Fibroblast of lung (primary cell): ENCODE measurements around the gene TXNDC11.

Experiments
- CTCF ChIP-seq, 2 donors: IDR thresholded peaks in 1 of 2; conservative IDR thresholded peaks in 1 of 2; 1 replicate in 1 of 2; 2 replicates in 1 of 2; pipeline ENCODE4 v1.5.1; 2011 to 2012; ENCODE audit warnings: low read length in 2 of 2, control low read depth in 1 of 2, inconsistent platforms in 1 of 2, low read depth in 1 of 2, mild to moderate bottlenecking in 1 of 2
- EZH2 ChIP-seq: IDR thresholded peaks from 2 replicates; pipeline ENCODE4 v1.5.1; 2012; ENCODE audit warnings: low read length, control low read depth, mild to moderate bottlenecking; ENCODE audit errors: missing control alignments

GRCh38 chr16:11757671-11758545 lies 15.3 kb upstream of the TXNDC11 start:
- TF ChIP-seq CTCF (conservative IDR thresholded peaks at IDR 0.05 in 1 of 2, IDR thresholded peaks at IDR 0.05 in 1 of 2; ENCODE audit: low read depth in 1 of 2, low read length in 2 of 2) (no peak), EZH2 (no peak)
